Lung (tissue), 12 donors: ENCODE measurements around the gene CCR1. TPM values are rescaled to one million over a fixed set of nuclear protein-coding genes. Genes with fewer than 3 reads are reported as not detected.

ENCODE experiments used
- ATAC-seq: fragments of 200-7000 bp; cut with Tn5 transposase; one replicate; pipeline ENCODE4 v1.9.1; 2020; ENCODE audit warnings: moderate number of reproducible peaks; ENCODE audit not compliant: insufficient read depth, low FRiP score
- DNase-seq, 3 donors: peaks; one replicate each; pipeline ENCODE4 v3.0.0-alpha.2; 2013 to 2017
- H3K27ac ChIP-seq, 2 donors: one replicate each; pipeline ENCODE4 v1.5.1; 2013; ENCODE audit warnings: mild to moderate bottlenecking in 2 of 2, moderate library complexity in 2 of 2, control low read depth in 1 of 2, inconsistent platforms in 1 of 2, low read depth in 1 of 2, low read length in 1 of 2
- H3K27me3 ChIP-seq, 3 donors: one replicate each; pipeline ENCODE4 v1.5.1; 2013; ENCODE audit warnings: low read length in 2 of 3; ENCODE audit not compliant: control insufficient read depth in 3 of 3, insufficient read depth in 3 of 3
- H3K36me3 ChIP-seq, 4 donors: one replicate each; pipeline ENCODE4 v1.5.1; 2013; ENCODE audit warnings: low read length in 4 of 4, mild to moderate bottlenecking in 1 of 4, moderate library complexity in 1 of 4; ENCODE audit not compliant: control insufficient read depth in 4 of 4, insufficient read depth in 4 of 4
- H3K4me1 ChIP-seq, 5 donors: one replicate each; pipeline ENCODE4 v1.5.1; 2013; ENCODE audit warnings: low read length in 5 of 5, mild to moderate bottlenecking in 2 of 5, moderate library complexity in 1 of 5; ENCODE audit not compliant: control insufficient read depth in 5 of 5, insufficient read depth in 5 of 5
- H3K4me3 ChIP-seq: one replicate; pipeline ENCODE4 v1.5.1; 2013; ENCODE audit warnings: mild to moderate bottlenecking, control low read depth, moderate library complexity
- H3K9ac ChIP-seq, 2 donors: one replicate each; pipeline ENCODE4 v1.5.1; 2013; ENCODE audit warnings: low read length in 2 of 2, control low read depth in 1 of 2; ENCODE audit not compliant: insufficient read depth in 1 of 2
- H3K9me3 ChIP-seq, 4 donors: one replicate each; pipeline ENCODE4 v1.5.1; 2013; ENCODE audit warnings: low read length in 3 of 4, mild to moderate bottlenecking in 1 of 4, moderate library complexity in 1 of 4; ENCODE audit not compliant: control insufficient read depth in 4 of 4, insufficient read depth in 3 of 4
- CTCF ChIP-seq: IDR thresholded peaks from 2 replicates; pipeline ENCODE4 v1.5.1; 2012; ENCODE audit warnings: mild to moderate bottlenecking; ENCODE audit errors: control extremely low read depth, extremely low read depth
- WGBS, 2 donors: extraction: QIAGEN DNeasy Blood & Tissue Kit; methylation state at CpG; one replicate each; pipeline ENCODE4 v1.1.7; 2013; 5-methylcytosine and 5-hydroxymethylcytosine counted together
- polyA plus RNA-seq, 2 donors: library from polyadenylated mRNA; stranded (reverse); fragments of 200-250 nt; gene quantifications; one replicate each; pipeline ENCODE4 v1.2.1, GENCODE V29; 2013
- total RNA-seq, 2 donors: library from RNA; depleted of rRNA in 1 of 2; stranded (reverse); fragments of >200 nt in 1 of 2; gene quantifications; one replicate each; pipeline ENCODE4 v1.2.1, GENCODE V29; 2014 to 2021
- donor health status: control.
- donor health status: control.
- donor health status: Bipolar disorder and iron deficiency.
- donor health status: healthy.
- donor health status: DM: yes; HTN: yes; CAD: no.

Gene CCR1
- total and polyA plus RNA-seq, 4 donors, result 9.7 to 95.2 (median 25.3) TPM

DNA sequence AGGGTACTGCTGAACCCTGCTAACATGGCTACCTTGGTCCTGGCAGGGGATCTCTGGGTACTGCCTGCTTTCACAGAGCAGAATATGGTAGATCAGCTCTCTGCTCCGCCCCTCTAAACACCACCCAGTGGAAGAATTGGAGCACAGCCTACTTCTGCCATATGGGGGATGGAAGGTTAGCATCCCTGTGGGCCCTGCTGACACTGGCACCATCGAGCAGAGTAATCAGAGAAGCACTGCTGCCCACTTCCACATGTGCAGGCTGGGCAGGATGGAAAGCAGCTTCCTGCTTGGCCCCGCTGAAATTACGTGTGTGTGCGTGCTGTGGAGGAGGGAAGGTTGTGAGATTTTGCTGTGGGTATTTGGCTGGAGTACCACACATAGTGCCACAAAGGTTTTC, 24.8 kb downstream of the CCR1 start:
- DNase-seq, result no peak
- ATAC-seq, result peak; percentile 27
- Histone ChIP-seq H3K27ac (no peak overlapping the region), H3K27me3 (no peaks in the 10 kb centered on the region), H3K4me3 (no peak overlapping the region), H3K36me3 (no peaks in the 10 kb centered on the region), H3K9me3 (peaks cover 0 to 4% (median 0%) of the 10 kb centered on the region in 4 donors), H3K4me1 (peaks cover 0 to 24% (median 1%) of the 10 kb centered on the region in 5 donors), H3K9ac (no peak overlapping the region)
- TF ChIP-seq CTCF, result no peak
- WGBS, 2 donors, result 36 to 70% methylated on average over 5 of the region's 5 CpGs

DNA sequence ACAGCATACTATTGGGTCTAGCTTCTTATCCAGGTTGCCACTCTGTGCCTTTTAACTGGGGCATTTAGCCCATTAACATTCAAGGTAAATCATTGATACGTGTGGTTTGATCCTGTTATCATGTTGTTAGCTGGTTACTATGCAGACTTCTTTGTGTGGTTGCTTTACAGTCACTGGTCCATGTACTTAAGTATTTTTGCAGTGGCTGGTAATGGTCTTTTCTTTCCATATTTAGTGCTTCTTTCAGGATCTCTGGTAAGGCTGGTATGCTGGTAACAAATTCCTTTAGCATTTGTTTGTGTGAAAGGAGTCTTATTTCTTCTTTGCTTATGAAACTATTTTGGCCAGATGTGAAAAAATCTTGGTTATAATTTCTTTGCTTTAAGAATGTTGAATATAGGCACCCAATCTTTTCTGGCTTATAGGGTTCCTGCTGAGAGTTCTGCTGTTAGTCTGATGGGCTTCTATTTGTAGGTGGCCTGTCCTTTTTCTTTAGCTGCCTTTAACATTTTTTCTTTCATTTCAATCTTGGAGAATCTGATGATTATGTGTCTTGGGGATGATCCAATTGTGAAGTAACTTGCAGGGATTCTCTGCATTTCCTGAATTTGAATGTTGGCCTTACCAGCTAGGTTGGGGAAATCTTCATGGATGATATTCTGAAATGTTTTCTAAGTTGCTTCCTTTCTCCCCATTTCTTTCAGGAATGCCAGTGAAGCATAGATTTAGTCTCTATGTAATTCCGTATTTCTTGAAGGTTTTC, 39.3 kb downstream of the CCR1 start:
- ATAC-seq, result no peak
- H3K9ac ChIP-seq, result no peak overlapping the region
- no peak for TF ChIP-seq CTCF
- peaks cover 0 to 15% (median 5%) of the 10 kb centered on the region in 5 donors for H3K4me1 ChIP-seq
- no peaks in the 10 kb centered on the region for H3K27me3 ChIP-seq
- peak in 2 of 3 donors; percentile 75 to 78 for DNase-seq
- H3K9me3 ChIP-seq, result peaks cover 0 to 3% (median 1%) of the 10 kb centered on the region in 4 donors
- WGBS, 2 donors, result 79 to 86% methylated on average over 2 of the region's 2 CpGs
- H3K36me3 ChIP-seq, result no peaks in the 10 kb centered on the region
- H3K4me3 ChIP-seq, result no peak overlapping the region
- no peak overlapping the region for H3K27ac ChIP-seq

GRCh38 chr3:46163556-46164041, 44.5 kb downstream of the CCR1 start:
- WGBS, 2 donors, result 71 to 91% methylated on average over 3 of the region's 3 CpGs
- H3K4me1 ChIP-seq, result peaks cover 0 to 12% (median 3%) of the 10 kb centered on the region in 5 donors
- H3K4me3 ChIP-seq, result no peak overlapping the region
- H3K27me3 ChIP-seq, result no peaks in the 10 kb centered on the region
- peaks cover 0 to 3% (median 0%) of the 10 kb centered on the region in 4 donors for H3K9me3 ChIP-seq
- H3K36me3 ChIP-seq, result no peaks in the 10 kb centered on the region
- ATAC-seq (no peak), DNase-seq (peak; percentile 17 to 57 (median 26))
- no peak for TF ChIP-seq CTCF
- H3K27ac ChIP-seq, result no peak overlapping the region
- H3K9ac ChIP-seq, result no peak overlapping the region
